GM12878 (cell line): ENCODE data around the gene NDEL1. TPM values are rescaled to one million over a fixed set of nuclear protein-coding genes. Genes with fewer than 3 reads are reported as not detected.

Experiments used
- ATAC-seq: fragments of 200-7000 bp; cut with Tn5 transposase; 3 replicates; pipeline ENCODE4 v1.9.1; 2020; ENCODE audit warnings: mild to moderate bottlenecking, moderate library complexity
- BruUV-seq: library from RNA; stranded (reverse); fragments of 400-500 nt; replicated peaks from 2 replicates; lab custom pipeline; 2021; lab: Mats Ljungman, UMichigan
- CTCF ChIA-PET: fragments of 300-600 bp; sonication (Branson Sonifier 250); formaldehyde crosslinking; extraction: SDS; loops from one replicate; lab custom pipeline; 2021; ENCODE audit warnings: inconsistent platforms; lab: Yijun Ruan, JAX
- POLR2A ChIA-PET: fragments of 350-600 bp; formaldehyde crosslinking; extraction: SDS; loops from one replicate; lab custom pipeline; 2021; ENCODE audit warnings: inconsistent platforms; lab: Charles Lee
- RAD21 ChIA-PET: fragments of 300-600 bp; sonication (Branson Sonifier 250); formaldehyde crosslinking; loops from one replicate; lab custom pipeline; 2023; ENCODE audit warnings: antibody characterized with exemption; ENCODE audit not compliant: unreplicated experiment; lab: Charles Lee
- SMC1A ChIA-PET: fragments of 300-600 bp; sonication (Branson Sonifier 250); formaldehyde crosslinking; loops from one replicate; lab custom pipeline; 2023; ENCODE audit not compliant: unreplicated experiment, uncharacterized antibody; lab: Charles Lee
- DNase-seq: peaks from one replicate; pipeline ENCODE4 v3.0.0-alpha.2; 2011; ENCODE audit warnings: low read depth, low spot score
- FAIRE-seq: peaks from 3 replicates; lab custom pipeline; 2011; peaks lifted over from hg19 to GRCh38; lab: Jason Lieb, UNC
- H2AFZ ChIP-seq: 2 replicates; pipeline ENCODE4 v1.6.0; 2011; ENCODE audit warnings: low read depth, low read length, control low read depth; ENCODE audit not compliant: control insufficient read depth
- H3K27ac ChIP-seq: 2 replicates; pipeline ENCODE4 v1.5.1; 2011; ENCODE audit warnings: control low read depth; ENCODE audit not compliant: control insufficient read depth, insufficient read depth
- H3K27me3 ChIP-seq, 2 experiments: replicated peaks in 1 of 2; 2 replicates each; pipeline versions ENCODE4 v1.6.0 to v1.6.1; 2011; ENCODE audit warnings: low read length in 1 of 2; ENCODE audit not compliant: control insufficient read depth in 2 of 2, insufficient read depth in 2 of 2
- H3K36me3 ChIP-seq, 2 experiments: 2 replicates each; pipeline ENCODE4 v1.5.1; 2011; ENCODE audit warnings: low read length in 1 of 2; ENCODE audit not compliant: control insufficient read depth in 2 of 2, insufficient read depth in 2 of 2
- H3K4me1 ChIP-seq: 2 replicates; pipeline ENCODE4 v1.6.1; 2011; ENCODE audit warnings: mild to moderate bottlenecking, low read length, moderate library complexity, mixed read lengths; ENCODE audit not compliant: control insufficient read depth, insufficient read depth
- H3K4me2 ChIP-seq: 2 replicates; pipeline ENCODE4 v1.6.0; 2011; ENCODE audit warnings: control low read depth; ENCODE audit not compliant: control insufficient read depth, insufficient read depth
- H3K4me3 ChIP-seq: fragments of 200-600 bp; sonication (generic); 2 replicates; pipeline ENCODE4 v1.5.1; 2016
- H3K79me2 ChIP-seq: 2 replicates; pipeline ENCODE4 v1.6.0; 2011; ENCODE audit warnings: low read length; ENCODE audit not compliant: control insufficient read depth, insufficient read depth
- H3K9ac ChIP-seq: 2 replicates; pipeline ENCODE4 v1.8.0; 2011; ENCODE audit warnings: low read length, control low read depth, mixed read lengths; ENCODE audit not compliant: control insufficient read depth, insufficient read depth
- H3K9me3 ChIP-seq: replicated peaks from 3 replicates; pipeline ENCODE4 v1.5.1; 2011; ENCODE audit warnings: mild to moderate bottlenecking, low read length; ENCODE audit not compliant: control insufficient read depth, insufficient read depth
- H4K20me1 ChIP-seq: 2 replicates; pipeline ENCODE4 v1.6.0; 2011; ENCODE audit not compliant: control insufficient read depth, insufficient read depth
- ATF2 ChIP-seq: IDR thresholded peaks from 2 replicates; pipeline ENCODE4 v1.6.1; 2012; ENCODE audit warnings: low read length, inconsistent platforms
- ATF7 ChIP-seq: fragments of 450-650 bp; IDR thresholded peaks from 2 replicates; pipeline ENCODE4 v1.6.1; 2016; ENCODE audit warnings: low read depth, mild to moderate bottlenecking
- CBFB ChIP-seq: IDR thresholded peaks from 2 replicates; pipeline ENCODE4 v1.6.1; 2016; ENCODE audit warnings: antibody characterized with exemption, low read depth
- CEBPB ChIP-seq, 2 experiments: fragments of 150-350 bp in 1 of 2; IDR thresholded peaks; 2 replicates each; pipeline ENCODE4 v1.6.1; 2012 to 2014; ENCODE audit warnings: low read depth in 2 of 2, low read length in 2 of 2, borderline replicate concordance in 1 of 2, inconsistent platforms in 1 of 2
- CTCF ChIP-seq, 3 experiments: IDR thresholded peaks in 2 of 3; conservative IDR thresholded peaks in 1 of 3; 2 replicates each; pipeline ENCODE4 v1.5.1; 2011; ENCODE audit warnings: low read depth in 3 of 3, low read length in 3 of 3, mild to moderate bottlenecking in 3 of 3, control low read depth in 2 of 3, moderate library complexity in 2 of 3, inconsistent platforms in 1 of 3, mixed read lengths in 1 of 3; ENCODE audit not compliant: control insufficient read depth in 2 of 3, insufficient read depth in 1 of 3; ENCODE audit errors: extremely low read depth in 1 of 3
- EGR1 ChIP-seq, 2 experiments: IDR thresholded peaks; 1 replicate in 1 of 2; 2 replicates in 1 of 2; pipeline ENCODE4 v1.6.1; 2011 to 2012; ENCODE audit warnings: low read depth in 2 of 2, low read length in 2 of 2, borderline replicate concordance in 1 of 2, mild to moderate bottlenecking in 1 of 2, moderate library complexity in 1 of 2
- POLR2AphosphoS2 ChIP-seq: IDR thresholded peaks from 2 replicates; pipeline ENCODE4 v1.6.1; 2011; ENCODE audit warnings: low read depth, mild to moderate bottlenecking, low read length, improper control_type of control experiment, moderate library complexity
- TCF7 ChIP-seq: IDR thresholded peaks from 2 replicates; pipeline ENCODE4 v1.6.1; 2014; ENCODE audit warnings: antibody characterized with exemption, borderline replicate concordance
- ZBTB33 ChIP-seq: fragments of 450-650 bp; IDR thresholded peaks from 2 replicates; pipeline ENCODE4 v1.6.1; 2017; ENCODE audit warnings: mild to moderate bottlenecking
- ZBTB4 ChIP-seq: fragments of 450-650 bp; formaldehyde crosslinking; IDR thresholded peaks from 2 replicates; pipeline ENCODE4 v1.4.0; 2022; ENCODE audit warnings: mild to moderate bottlenecking, moderate library complexity
- WGBS: methylation state at CpG from one replicate; pipeline ENCODE4 v1.1.6; 2016; ENCODE audit warnings: low lambda C conversion rate; ENCODE audit not compliant: insufficient replicate concordance, insufficient coverage; ENCODE audit errors: missing lambda C conversion rate; 5-methylcytosine and 5-hydroxymethylcytosine counted together
- in situ Hi-C: fragments of 300-500 bp; cut with MboI; formaldehyde crosslinking; loops from 9 replicates; pipeline ENCODE4 v1.14.3; 2018; ENCODE audit warnings: mixed read lengths
- intact Hi-C: fragments of 100-400 bp; cut with micrococcal nuclease; formaldehyde crosslinking; loops from one replicate; pipeline ENCODE4 v1.14.2; 2022; ENCODE audit not compliant: unreplicated experiment
- polyA plus RNA-seq, 11 experiments: library from polyadenylated mRNA; depleted of rRNA in 4 of 11; unstranded in 6 of 11; stranded (reverse) in 5 of 11; fragments of >200 nt; fragmentation: Nextera tagmentation in 4 of 11; fragmentation: Illumina TruSeq in 1 of 11; extraction: Ambion mirVana in 4 of 11; extraction: Trizol in 1 of 11; gene quantifications; 1 replicate in 1 of 11; 2 replicates in 10 of 11; pipeline versions ENCODE4 v1.2.1 to v1.2.3, GENCODE V29; 2011 to 2016; ENCODE audit warnings: inconsistent platforms in 2 of 11, missing spikeins in 2 of 11, low read depth in 1 of 11
- total RNA-seq, 4 experiments: library from RNA; depleted of rRNA in 3 of 4; stranded (reverse); fragments of >200 nt in 3 of 4; fragmentation: Illumina TruSeq in 1 of 4; extraction: Trizol in 1 of 4; gene quantifications; 2 replicates each; pipeline versions ENCODE4 v1.2.1 to v1.2.3, GENCODE V29; 2013 to 2021
- TF ChIP-seq, protein P1 (sequence below): fragments of 450-650 bp; IDR thresholded peaks from 2 replicates; pipeline ENCODE4 v1.6.1; 2016; ENCODE audit warnings: mild to moderate bottlenecking

Gene NDEL1
- total and polyA plus RNA-seq, 10 of the 15 experiments (the other 5 are each of a cell fraction or from before 2014, with no cell fraction given) = 0.72 to 41.5 (median 29.9) TPM

- 3% methylated on average over 6 of the region's 6 CpGs for WGBS
- Histone ChIP-seq H4K20me1 (no peaks in the 10 kb centered on the region), H3K27me3 (no peaks in the 10 kb centered on the region; a peak in 2 of 4 replicates), H3K4me3 (no peak overlapping the region), H3K4me1 (no peaks in the 10 kb centered on the region), H3K9ac (no peak overlapping the region), H3K79me2 (no peaks in the 10 kb centered on the region), H3K36me3 (no peaks in the 10 kb centered on the region), H3K4me2 (no peak overlapping the region), H2AFZ (no peak overlapping the region), H3K27ac (no peak overlapping the region), H3K9me3 (no peaks in the 10 kb centered on the region)
- SMC1A ChIA-PET = no interaction called here
- BruUV-seq = no TSS peak
- no peak for FAIRE-seq
- CTCF ChIA-PET = no interaction called here
- no peak for ATAC-seq
- RAD21 ChIA-PET = no interaction called here
- in situ Hi-C loops = no loop called here
- DNase-seq = no peak
- intact Hi-C loops = no loop called here
- POLR2A ChIA-PET = no interaction called here
- TF ChIP-seq, protein P1, sequence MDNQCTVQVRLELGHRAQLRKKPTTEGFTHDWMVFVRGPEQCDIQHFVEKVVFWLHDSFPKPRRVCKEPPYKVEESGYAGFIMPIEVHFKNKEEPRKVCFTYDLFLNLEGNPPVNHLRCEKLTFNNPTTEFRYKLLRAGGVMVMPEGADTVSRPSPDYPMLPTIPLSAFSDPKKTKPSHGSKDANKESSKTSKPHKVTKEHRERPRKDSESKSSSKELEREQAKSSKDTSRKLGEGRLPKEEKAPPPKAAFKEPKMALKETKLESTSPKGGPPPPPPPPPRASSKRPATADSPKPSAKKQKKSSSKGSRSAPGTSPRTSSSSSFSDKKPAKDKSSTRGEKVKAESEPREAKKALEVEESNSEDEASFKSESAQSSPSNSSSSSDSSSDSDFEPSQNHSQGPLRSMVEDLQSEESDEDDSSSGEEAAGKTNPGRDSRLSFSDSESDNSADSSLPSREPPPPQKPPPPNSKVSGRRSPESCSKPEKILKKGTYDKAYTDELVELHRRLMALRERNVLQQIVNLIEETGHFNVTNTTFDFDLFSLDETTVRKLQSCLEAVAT = no peak
- TF ChIP-seq CBFB (no peak), EGR1 (IDR thresholded peaks at IDR 0.05; ENCODE audit: borderline replicate concordance in 1 of 2, low read depth in 2 of 2, low read length in 2 of 2) (no peak), CEBPB (IDR thresholded peaks at IDR 0.05; ENCODE audit: borderline replicate concordance in 1 of 2, low read depth in 2 of 2, low read length in 2 of 2) (no peak), ZBTB33 (no peak), ATF7 (no peak), TCF7 (no peak), ZBTB4 (CRISPR knock-in tag) (no peak), CTCF (IDR thresholded peaks at IDR 0.05 in 2 of 3, conservative IDR thresholded peaks at IDR 0.05 in 1 of 3; ENCODE audit: control insufficient read depth in 2 of 3, extremely low read depth in 1 of 3, insufficient read depth in 1 of 3, low read depth in 3 of 3, low read length in 3 of 3) (no peak), POLR2AphosphoS2 (no peak), ATF2 (no peak)
Measured at GRCh38 chr17:8502126-8502525, 66.4 kb downstream of the NDEL1 start.
